ENCODE measurements around the gene OASL. TPM values are rescaled to one million over a fixed set of nuclear protein-coding genes. Genes with fewer than 3 reads are reported as not detected.

OASL gene
- total and polyA plus RNA-seq, 2 of the 4 experiments (the other 2 are of a cell fraction) = under 0.01 to 0.05 TPM

- H3K4me3 ChIP-seq (ENCODE audit: insufficient read depth, low read depth, low read length) = no peak overlapping the region
- intact Hi-C loops (cut with micrococcal nuclease) (no loop called here), in situ Hi-C loops (cut with MboI; ENCODE audit: low sequenced_read_pairs) (no loop called here), dilution Hi-C loops (cut with HindIII; ENCODE audit: low sequenced_read_pairs, unreplicated experiment) (no loop called here)
- no peaks in the 10 kb centered on the region; the same call in 1 of the 2 replicates for H3K27me3 ChIP-seq (ENCODE audit: control insufficient read depth, insufficient read depth, low read length)
- no peaks in the 10 kb centered on the region for H3K9me3 ChIP-seq (ENCODE audit: control insufficient read depth, insufficient read depth, low read length)
- H4K5ac ChIP-seq (ENCODE audit: low read depth, low read length) = no peak overlapping the region
- peaks cover 4% of the 10 kb centered on the region; the same call in 1 of the 2 replicates for H3K4me1 ChIP-seq (ENCODE audit: control insufficient read depth, insufficient read depth, low read length)
- H3K27ac ChIP-seq (ENCODE audit: insufficient read depth, low read length) = no peak overlapping the region
- no peak overlapping the region for H2BK15ac ChIP-seq (ENCODE audit: low read depth, low read length)
- WGBS, 2 experiments (ENCODE audit: extremely low coverage in 2 of 2, insufficient read length in 1 of 2) = 91% methylated on average over 10 of the region's 16 CpGs; no CpG with 5 or more reads in 1 of the 2 experiments
- H2BK120ac ChIP-seq (ENCODE audit: low read depth, low read length) = no peak overlapping the region
- H3K36me3 ChIP-seq (ENCODE audit: control insufficient read depth, insufficient read depth, low read length) = peaks cover 19% of the 10 kb centered on the region
- H2AK9ac ChIP-seq (replicated peaks; ENCODE audit: low read depth, low read length, poor library complexity) = no peak overlapping the region
- H3K14ac ChIP-seq (replicated peaks; ENCODE audit: low read depth, low read length) = no peak overlapping the region
- no peaks in the 10 kb centered on the region for H3K9me1 ChIP-seq (ENCODE audit: insufficient read depth, low read length)
- no peaks in the 10 kb centered on the region for H4K20me1 ChIP-seq (ENCODE audit: insufficient read depth, low read length)
- H4K8ac ChIP-seq (ENCODE audit: low read depth in 2 of 2, low read length in 2 of 2) = no peak overlapping the region
- H3K56ac ChIP-seq (ENCODE audit: extremely low read depth, insufficient read depth, low read length) = no peak overlapping the region
- no peak overlapping the region for H3K18ac ChIP-seq (ENCODE audit: low read depth, low read length)
- H3K23ac ChIP-seq (ENCODE audit: low read depth, low read length) = no peak overlapping the region
- no peaks in the 10 kb centered on the region for H3K79me1 ChIP-seq (ENCODE audit: low read depth in 1 of 2, low read length in 2 of 2)
- TF ChIP-seq FOS (IDR thresholded peaks at IDR 0.05; ENCODE audit: low read depth, low read length) = no peak
- no peak for TF ChIP-seq NFE2L2 (IDR thresholded peaks at IDR 0.05; ENCODE audit: low read depth, low read length)
- no peak for TF ChIP-seq RAD21 (IDR thresholded peaks at IDR 0.05; ENCODE audit: low read length)
- TF ChIP-seq ELK1 (IDR thresholded peaks at IDR 0.05; ENCODE audit: borderline replicate concordance, low read depth, low read length) = no peak
- no peak for TF ChIP-seq MXI1 (IDR thresholded peaks at IDR 0.05; ENCODE audit: borderline replicate concordance, low read depth, low read length)
- TF ChIP-seq RFX5 (IDR thresholded peaks at IDR 0.05; ENCODE audit: low read depth, low read length) = no peak
- no peak for TF ChIP-seq POLR2A (IDR thresholded peaks at IDR 0.05; ENCODE audit: low read depth, low read length)
- TF ChIP-seq MAZ (IDR thresholded peaks at IDR 0.05; ENCODE audit: borderline replicate concordance, low read depth, low read length) = no peak
- TF ChIP-seq SMC3 (IDR thresholded peaks at IDR 0.05; ENCODE audit: low read depth, low read length) = no peak
- TF ChIP-seq USF2 (IDR thresholded peaks at IDR 0.05; ENCODE audit: low read depth, low read length) = no peak
- no peak for TF ChIP-seq BHLHE40 (IDR thresholded peaks at IDR 0.05; ENCODE audit: low read depth, low read length)
- no peak for TF ChIP-seq MAFK (IDR thresholded peaks at IDR 0.05; ENCODE audit: low read depth, low read length)
- no peak for TF ChIP-seq CHD1 (IDR thresholded peaks at IDR 0.05; ENCODE audit: low read depth, low read length)
- no peak for TF ChIP-seq CEBPB (IDR thresholded peaks at IDR 0.05; ENCODE audit: low read depth, low read length)
- H2AK5ac ChIP-seq (ENCODE audit: low read depth, low read length) = no peak overlapping the region
- no peak overlapping the region for H2AFZ ChIP-seq (replicated peaks; ENCODE audit: low read length, poor library complexity)
- no peak overlapping the region for H2BK20ac ChIP-seq (ENCODE audit: low read depth, low read length)
- no peak overlapping the region for H3K4ac ChIP-seq (ENCODE audit: low read depth, low read length)
- H4K91ac ChIP-seq (ENCODE audit: insufficient read depth, low read depth, low read length) = no peak overlapping the region
- CTCF ChIA-PET = no interaction called here
- no peak overlapping the region for H3K4me2 ChIP-seq (ENCODE audit: low read depth, low read length)
- no peak overlapping the region for H2BK5ac ChIP-seq (ENCODE audit: low read depth, low read length, poor library complexity, severe bottlenecking)
- POLR2A ChIA-PET (ENCODE audit: unreplicated experiment) = interaction anchor here (0.5 kb wide), 1 partner anchor 711 kb away, joined by 21 read pairs; no protein-coding TSS in a partner anchor
- H3K9ac ChIP-seq (ENCODE audit: low read depth, low read length) = no peak overlapping the region
- DNase-seq (no peak), ATAC-seq (ENCODE audit: low read depth) (no peak)
- BruUV-seq (replicated peaks) = no TSS peak
Measured at GRCh38 chr12:121001841-121002483, 37.1 kb downstream of the OASL start.

Measured in IMR-90 (cell line).